Measurements from ENCODE around the gene COPB2.

Gene COPB2

DNA sequence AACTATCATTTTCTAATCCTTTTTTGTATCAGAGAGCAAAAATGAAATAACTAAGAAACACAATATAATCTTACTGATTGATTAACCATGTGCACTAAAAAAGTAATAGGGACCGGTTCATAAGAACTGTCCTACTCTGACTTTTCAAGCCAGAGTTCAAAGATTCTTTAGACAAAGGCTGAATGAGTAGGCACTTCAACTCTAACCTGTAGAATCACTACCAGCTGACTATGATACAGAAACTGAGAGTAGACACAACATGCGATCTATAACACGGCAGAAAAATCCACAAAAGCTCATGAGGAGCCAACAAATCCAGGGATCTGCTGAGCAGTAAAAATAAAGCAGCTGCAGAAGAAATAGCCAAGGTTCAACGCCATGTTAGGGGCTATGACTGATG is 8.9 kb downstream of the COPB2 start (continued):
- no peak for TF ChIP-seq ZBTB1 (tag by site-specific recombination; IDR thresholded peaks at IDR 0.05)

DNA sequence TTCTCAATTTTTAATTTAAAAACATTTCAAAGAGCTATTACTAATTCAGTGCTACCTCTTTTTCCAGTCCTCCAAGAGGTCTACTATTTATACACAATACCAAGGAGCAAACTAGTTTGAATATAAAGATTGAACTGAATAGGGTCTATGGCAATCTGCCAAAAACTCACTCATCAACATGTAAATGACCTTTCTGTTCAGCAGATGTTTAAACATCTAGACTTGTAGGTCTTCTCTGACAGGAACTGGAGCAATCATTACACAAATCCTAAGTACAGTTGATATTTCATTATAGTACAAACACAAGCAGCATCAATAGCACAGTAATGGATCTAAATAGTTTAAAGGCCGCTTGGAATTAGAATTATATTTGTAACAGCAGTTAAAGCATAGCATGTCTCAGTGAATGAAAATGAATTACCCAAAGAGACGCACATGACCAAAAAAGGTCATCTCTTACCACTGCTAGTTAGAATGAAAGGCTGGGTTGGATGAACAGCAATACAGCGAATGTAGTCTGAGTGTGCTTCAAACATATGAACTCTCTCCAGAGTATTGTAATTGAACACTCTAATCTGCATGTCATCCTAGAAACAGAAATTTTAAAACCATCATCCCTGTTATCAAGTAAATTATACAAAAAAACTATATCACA is 10.7 kb downstream of the COPB2 start:
- CTCF ChIA-PET, result interaction anchor here (0.7 to 1.1 kb wide), 3 partner anchors 11 to 218 kb away, joined by 3 to 4 read pairs (median 3); partner anchors contain the start of gene COPB2
- Histone ChIP-seq H3K9me3 (ENCODE audit: control insufficient read depth, insufficient read depth, low read depth, low read length) (no peaks in the 10 kb centered on the region), H3K4me3 (ENCODE audit: low read depth, low read length) (no peak overlapping the region), H3K4me1 (ENCODE audit: control insufficient read depth, insufficient read depth, low read length) (peaks cover 4% of the 10 kb centered on the region; the same call in 1 of the 2 replicates), H3K36me3 (ENCODE audit: control insufficient read depth in 2 of 2, insufficient read depth in 1 of 2, low read length in 2 of 2) (peaks cover 24 to 92% of the 10 kb centered on the region in 2 experiments), H3K27ac (ENCODE audit: extremely low read depth, low read depth, low read length) (no peak overlapping the region)
- POLR2A ChIA-PET, result no interaction called here
- TF ChIP-seq ZNF404 (tag by site-specific recombination; IDR thresholded peaks at IDR 0.05) (no peak), ZNF768 (tag by site-specific recombination; IDR thresholded peaks at IDR 0.05) (no peak), FEZF1 (tag by site-specific recombination; IDR thresholded peaks at IDR 0.05) (no peak), ZNF843 (tag by site-specific recombination; IDR thresholded peaks at IDR 0.05) (no peak), SP2 (tag by site-specific recombination; IDR thresholded peaks at IDR 0.05) (no peak), ZNF248 (tag by site-specific recombination; IDR thresholded peaks at IDR 0.05) (no peak), ZNF837 (tag by site-specific recombination; IDR thresholded peaks at IDR 0.05) (no peak), ZNF112 (tag by site-specific recombination; IDR thresholded peaks at IDR 0.05) (no peak)
- TF ChIP-seq, protein P1, sequence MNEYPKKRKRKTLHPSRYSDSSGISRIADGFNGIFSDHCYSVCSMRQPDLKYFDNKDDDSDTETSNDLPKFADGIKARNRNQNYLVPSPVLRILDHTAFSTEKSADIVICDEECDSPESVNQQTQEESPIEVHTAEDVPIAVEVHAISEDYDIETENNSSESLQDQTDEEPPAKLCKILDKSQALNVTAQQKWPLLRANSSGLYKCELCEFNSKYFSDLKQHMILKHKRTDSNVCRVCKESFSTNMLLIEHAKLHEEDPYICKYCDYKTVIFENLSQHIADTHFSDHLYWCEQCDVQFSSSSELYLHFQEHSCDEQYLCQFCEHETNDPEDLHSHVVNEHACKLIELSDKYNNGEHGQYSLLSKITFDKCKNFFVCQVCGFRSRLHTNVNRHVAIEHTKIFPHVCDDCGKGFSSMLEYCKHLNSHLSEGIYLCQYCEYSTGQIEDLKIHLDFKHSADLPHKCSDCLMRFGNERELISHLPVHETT (tag by site-specific recombination; IDR thresholded peaks at IDR 0.05), result no peak
- TF ChIP-seq, protein P2, sequence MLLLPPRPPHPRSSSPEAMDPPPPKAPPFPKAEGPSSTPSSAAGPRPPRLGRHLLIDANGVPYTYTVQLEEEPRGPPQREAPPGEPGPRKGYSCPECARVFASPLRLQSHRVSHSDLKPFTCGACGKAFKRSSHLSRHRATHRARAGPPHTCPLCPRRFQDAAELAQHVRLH (tag by site-specific recombination; IDR thresholded peaks at IDR 0.05), result no peak

- ChIA-PET POLR2A (no interaction called here), CTCF (no interaction called here)
- Histone ChIP-seq H3K27ac (ENCODE audit: extremely low read depth, low read depth, low read length) (no peak overlapping the region), H3K9me3 (ENCODE audit: control insufficient read depth, insufficient read depth, low read depth, low read length) (no peaks in the 10 kb centered on the region), H3K4me3 (ENCODE audit: low read depth, low read length) (no peak overlapping the region), H3K4me1 (ENCODE audit: control insufficient read depth, insufficient read depth, low read length) (peaks cover 4% of the 10 kb centered on the region; the same call in 1 of the 2 replicates), H3K36me3 (ENCODE audit: control insufficient read depth in 2 of 2, insufficient read depth in 1 of 2, low read length in 2 of 2) (peaks cover 24 to 94% of the 10 kb centered on the region in 2 experiments)
- TF ChIP-seq, protein P3, sequence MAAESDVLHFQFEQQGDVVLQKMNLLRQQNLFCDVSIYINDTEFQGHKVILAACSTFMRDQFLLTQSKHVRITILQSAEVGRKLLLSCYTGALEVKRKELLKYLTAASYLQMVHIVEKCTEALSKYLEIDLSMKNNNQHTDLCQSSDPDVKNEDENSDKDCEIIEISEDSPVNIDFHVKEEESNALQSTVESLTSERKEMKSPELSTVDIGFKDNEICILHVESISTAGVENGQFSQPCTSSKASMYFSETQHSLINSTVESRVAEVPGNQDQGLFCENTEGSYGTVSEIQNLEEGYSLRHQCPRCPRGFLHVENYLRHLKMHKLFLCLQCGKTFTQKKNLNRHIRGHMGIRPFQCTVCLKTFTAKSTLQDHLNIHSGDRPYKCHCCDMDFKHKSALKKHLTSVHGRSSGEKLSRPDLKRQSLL (tag by site-specific recombination; IDR thresholded peaks at IDR 0.05), result no peak
- no peak for TF ChIP-seq ZNF169 (tag by site-specific recombination; IDR thresholded peaks at IDR 0.05)
- no peak for TF ChIP-seq ZNF626 (tag by site-specific recombination; IDR thresholded peaks at IDR 0.05)
- TF ChIP-seq PRDM1 (tag by site-specific recombination; IDR thresholded peaks at IDR 0.05), result no peak
- no peak for TF ChIP-seq ZNF843 (tag by site-specific recombination; IDR thresholded peaks at IDR 0.05)
- no peak for TF ChIP-seq KLF9 (tag by site-specific recombination; IDR thresholded peaks at IDR 0.05; ENCODE audit: low read depth)
- TF ChIP-seq HOXA7 (CRISPR knock-in tag; IDR thresholded peaks at IDR 0.05; ENCODE audit: borderline replicate concordance), result no peak
- no peak for TF ChIP-seq OVOL3 (tag by site-specific recombination; IDR thresholded peaks at IDR 0.05)
- no peak for TF ChIP-seq ZNF416 (tag by site-specific recombination; IDR thresholded peaks at IDR 0.05)
- TF ChIP-seq ZNF670 (tag by site-specific recombination; IDR thresholded peaks at IDR 0.05; ENCODE audit: low read depth), result no peak
- TF ChIP-seq ZNF473 (tag by site-specific recombination; IDR thresholded peaks at IDR 0.05), result no peak
- TF ChIP-seq ZNF248 (tag by site-specific recombination; IDR thresholded peaks at IDR 0.05), result no peak
These were observed 12.1 kb downstream of the COPB2 start for GRCh38 chr3:139377378-139377777.

Measured in HEK293 (cell line).